Erythroblast (primary cell): ENCODE results near the gene CEBPG.

Source experiments
- GATA1 ChIP-seq: IDR thresholded peaks from 2 replicates; pipeline ENCODE4 v1.6.1; 2011; ENCODE audit warnings: low read depth, mild to moderate bottlenecking, control low read depth, low read length, moderate library complexity
- POLR2A ChIP-seq: IDR thresholded peaks from 2 replicates; pipeline ENCODE4 v1.6.1; 2011; ENCODE audit warnings: mild to moderate bottlenecking, low read length

DNA sequence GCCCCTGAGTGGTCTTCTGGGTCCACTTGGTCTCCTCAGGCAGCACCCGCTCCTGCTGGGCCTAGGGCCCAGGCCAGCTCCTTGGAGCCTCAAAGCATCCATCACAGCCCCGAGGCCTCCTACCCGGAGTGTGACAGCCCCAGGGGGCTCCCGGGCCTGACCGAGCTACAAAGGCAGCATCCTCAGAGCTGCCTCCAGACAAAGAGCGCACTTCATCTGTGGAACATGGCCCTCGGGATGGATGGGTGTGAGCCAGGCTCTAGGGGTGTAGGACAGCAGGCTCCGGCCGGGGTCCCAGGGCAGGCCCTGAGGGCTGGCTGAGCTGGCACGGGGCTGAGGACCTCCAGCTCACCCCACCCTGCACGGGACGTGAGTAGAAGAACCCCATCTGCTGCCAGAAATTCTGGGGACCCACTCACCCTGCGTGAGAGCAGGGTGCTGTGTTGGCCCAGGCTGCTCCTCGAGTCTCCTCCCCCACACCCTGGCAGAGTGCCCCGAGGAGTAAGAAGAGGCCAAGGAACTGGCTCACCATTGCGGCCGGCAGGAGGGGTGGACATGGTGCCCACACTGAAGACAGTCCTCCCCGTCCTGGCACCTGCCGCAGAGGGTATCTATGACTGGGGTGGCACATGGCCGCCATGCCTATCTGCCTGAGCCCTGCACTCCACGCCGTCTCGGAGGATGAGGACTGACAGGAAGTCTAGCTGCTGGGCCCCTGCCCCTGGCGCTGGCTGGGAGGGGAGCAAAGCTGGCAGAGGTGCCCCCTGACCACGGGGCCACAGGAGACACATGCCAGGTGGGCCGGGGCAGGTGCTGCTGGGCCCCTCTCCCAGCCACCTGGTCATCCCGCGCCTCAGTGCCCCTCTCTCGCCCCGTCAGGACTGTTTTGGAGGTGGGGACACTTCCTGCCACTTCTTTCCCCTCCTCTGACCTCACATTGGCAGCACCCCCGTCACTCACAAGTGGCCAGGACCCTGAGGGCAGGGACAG lies 22.3 kb downstream of the CEBPG start:
- TF ChIP-seq POLR2A, result no peak
- no peak for TF ChIP-seq GATA1
